Inferior parietal cortex (tissue), 1 donor: ENCODE measurements around the gene AGAP1.

Experiments used
- DNase-seq: peaks from one replicate; pipeline ENCODE4 v3.0.0-alpha.2; 2016; ENCODE audit errors: extremely low spot score

AGAP1 gene

DNA sequence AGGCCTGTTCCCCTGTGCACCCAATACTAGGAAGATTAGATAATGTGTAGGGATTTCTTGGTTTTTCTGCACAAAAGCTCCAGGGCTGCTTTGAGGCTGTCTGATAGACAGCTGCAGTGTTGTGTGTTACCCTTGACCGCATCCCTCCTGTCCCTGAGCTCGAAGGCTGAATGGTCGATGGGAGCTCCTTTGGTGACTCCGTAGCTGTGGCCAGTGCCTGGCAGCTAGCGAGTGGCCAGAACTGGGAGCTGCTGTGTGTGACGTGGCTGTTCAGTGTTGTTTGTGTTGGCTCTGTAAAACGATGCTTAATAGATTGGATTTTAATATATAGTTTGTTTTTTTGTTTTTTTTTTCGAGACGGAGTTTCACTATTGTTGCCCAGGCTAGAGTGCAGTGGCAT lies 170.0 kb downstream of the AGAP1 start:
- peak; percentile 20 for DNase-seq

DNA sequence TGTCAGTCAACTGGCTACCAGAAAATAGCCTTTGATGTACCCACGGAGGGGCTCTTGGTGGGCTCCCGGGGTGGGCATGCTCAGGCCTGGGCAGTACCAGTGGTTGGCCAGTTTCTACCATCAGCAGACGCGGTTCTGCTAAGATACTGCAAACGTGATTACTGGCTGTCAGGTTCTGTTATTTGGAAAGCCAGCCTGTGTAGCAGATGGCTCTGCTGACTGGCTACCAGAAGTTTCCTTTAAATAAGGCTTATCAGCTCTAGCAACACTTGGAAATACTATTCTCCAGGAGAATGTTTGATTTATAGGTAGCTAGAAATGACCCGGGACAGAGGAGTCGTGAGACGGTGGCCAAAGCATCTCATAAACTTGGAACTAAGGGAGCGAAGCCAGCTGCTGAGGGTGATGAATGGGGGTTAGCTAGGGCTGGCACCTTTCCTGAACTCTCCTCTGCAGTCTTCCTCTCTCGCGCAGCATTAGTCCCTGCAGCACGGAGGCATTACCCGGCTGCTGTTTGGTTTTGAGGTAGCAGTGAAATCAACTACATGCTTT lies 171.9 kb downstream of the AGAP1 start:
- DNase-seq: peak; percentile 38

DNA sequence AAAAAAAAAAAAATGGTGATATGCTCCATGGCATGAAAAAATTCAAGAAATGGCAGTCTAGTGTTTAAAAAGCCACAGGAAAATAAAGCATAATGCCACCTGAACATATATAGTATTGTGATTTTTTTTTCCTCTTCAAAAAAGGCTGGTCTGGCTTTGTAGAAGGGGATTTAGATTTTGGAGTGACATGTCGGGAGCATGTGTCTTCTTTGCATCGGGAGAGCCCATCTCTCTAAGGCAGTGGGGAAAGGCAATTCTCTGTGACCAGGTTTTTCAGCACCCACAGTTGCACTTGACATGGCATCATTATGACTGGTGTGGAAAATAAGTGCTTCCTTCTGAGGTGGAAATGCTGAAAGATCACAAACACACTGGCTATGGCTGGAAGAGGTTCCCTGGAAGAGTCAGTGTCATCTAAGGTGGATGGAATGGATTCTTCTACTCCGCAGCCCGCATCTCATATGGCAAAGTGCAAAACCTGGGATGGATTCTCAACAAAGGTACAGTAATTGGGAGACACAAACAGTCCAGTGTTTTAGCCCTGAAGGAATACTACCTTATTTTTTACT lies 172.5 kb downstream of the AGAP1 start:
- DNase-seq: peak; percentile 85

DNA sequence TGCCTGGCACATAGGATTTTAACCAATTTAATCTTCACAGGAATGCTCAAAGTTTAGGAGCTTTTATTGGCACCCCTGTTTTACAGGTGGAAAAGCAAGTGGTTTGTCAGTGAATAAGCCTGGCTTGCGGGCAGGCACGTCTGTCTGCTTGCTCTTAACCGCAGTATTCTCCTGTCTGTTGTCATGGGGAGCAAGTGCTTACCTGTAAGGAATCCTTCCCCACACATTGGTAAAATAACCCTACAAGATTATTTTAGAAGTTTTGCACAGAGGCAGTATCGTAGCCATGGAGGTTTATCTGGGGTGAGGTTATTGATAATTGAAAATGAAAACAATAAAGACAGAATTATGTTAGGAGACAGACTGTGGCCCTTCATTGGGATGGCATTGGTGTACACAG lies 174.9 kb downstream of the AGAP1 start:
- no peak for DNase-seq

DNA sequence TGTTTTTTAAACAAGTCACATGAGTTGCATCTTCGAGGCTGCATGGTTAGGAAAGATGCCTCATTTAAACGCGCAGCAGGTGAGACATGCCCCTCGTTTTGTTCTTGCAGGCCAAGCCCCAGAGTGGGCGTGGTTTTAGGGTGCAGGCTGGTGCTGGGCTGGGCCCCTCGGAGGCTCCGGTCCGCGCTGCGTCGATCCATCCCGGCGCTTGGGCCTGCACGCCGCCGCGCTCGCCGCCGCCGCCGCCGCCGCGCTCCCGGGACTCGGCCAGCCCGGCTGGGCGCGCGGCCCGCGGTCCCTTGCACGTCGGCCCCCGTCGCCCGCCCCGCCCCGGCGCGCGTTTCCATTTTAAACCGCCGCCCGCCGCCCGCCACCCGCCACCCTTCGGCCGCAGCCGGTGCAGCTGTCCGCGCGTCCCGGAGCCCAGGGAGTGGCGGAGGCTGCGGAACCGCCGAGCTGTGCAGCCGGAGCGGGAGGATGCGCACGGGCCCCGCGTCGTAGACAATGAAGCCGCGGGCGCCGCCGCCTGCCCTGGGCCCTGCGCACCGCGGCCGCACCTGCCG lies 175.5 kb downstream of the AGAP1 start:
- DNase-seq: peak; percentile 55

DNA sequence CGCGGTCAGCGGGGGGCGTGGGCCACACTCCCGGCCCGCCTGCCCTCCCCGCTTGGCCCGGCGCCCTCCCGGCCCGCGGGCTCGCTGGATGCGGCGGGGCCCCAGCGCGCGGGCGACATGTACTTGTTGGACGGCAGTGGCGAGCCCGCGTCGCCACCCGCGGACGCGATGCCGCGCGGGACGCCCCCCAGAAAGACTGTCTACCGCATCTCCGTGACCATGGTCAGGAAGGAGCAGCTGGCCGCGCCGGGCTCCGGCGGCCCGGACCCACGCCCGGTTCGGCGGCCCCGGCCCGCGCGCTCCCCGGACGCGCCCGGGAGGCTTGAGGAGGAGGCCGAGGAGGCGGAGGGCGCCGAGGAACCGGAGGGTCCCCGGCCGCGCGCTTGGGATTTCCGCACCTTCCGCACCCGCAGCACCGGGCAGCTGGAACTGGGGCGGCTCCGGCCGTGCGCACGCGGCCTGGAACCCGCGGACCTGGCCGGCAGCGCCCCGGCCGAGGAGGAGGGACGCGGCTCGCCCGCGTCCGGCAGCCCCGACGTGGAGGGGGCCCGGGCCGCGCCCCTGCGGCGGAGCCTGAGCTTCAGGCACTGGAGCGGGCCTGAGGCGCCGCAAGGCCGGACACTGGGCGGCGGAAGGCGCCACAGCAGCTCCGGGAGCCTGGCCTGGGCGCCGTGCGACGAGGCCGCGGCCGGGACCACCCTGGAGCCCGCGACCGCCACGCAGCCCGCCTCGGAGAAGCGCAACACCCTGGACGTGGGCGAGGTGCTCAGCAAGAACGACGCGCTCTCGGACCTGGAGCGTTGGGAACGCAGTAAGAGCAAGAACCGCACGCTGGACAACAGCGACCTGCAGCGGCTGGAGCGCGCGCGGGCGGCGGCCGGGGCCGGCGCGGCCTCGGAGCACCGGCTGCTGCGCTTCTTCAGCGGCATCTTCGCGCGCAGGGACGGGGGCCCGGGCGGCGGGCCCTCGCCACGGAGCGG lies 176.4 kb downstream of the AGAP1 start:
- DNase-seq: no peak

DNA sequence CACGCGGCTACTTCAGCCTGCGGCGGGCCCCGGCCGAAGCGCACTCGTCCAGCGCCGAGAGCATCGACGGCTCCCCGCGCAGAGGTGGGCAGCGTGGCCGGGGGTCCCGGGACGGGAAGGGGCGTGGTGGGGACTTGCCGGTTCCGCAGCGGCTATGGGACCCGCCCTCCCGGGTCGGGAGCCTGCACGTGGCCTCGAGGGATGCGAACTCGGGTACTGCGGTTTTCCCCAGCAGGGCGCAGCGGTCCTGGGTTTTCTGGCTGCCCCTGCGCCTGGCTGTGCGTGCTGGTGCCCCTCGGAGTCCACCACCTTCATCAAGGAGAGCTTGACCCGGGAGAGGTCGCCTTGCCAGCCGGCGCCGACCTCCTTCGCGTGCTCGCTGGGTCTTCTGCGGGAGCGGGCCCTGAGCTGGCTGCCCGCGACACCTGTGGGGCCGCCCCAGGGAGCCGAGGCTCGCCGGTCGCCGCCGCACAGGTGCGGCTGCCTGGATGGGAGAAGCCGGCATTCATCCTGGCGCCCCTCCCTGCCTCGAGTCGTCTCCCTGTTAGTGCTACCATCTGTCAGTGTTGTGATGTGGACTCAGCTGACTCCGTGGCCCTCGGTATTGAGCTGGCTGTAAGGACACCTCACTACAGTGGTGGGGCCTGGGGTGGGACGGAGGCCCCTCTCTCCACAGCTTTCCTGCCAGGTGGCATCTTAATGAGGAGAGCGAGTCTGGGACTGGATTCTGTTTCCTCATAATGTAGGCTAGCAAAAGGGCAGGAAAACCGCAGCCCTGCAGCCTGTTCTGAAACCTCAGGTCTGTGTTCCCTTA lies 177.3 kb downstream of the AGAP1 start:
- no peak for DNase-seq

DNA sequence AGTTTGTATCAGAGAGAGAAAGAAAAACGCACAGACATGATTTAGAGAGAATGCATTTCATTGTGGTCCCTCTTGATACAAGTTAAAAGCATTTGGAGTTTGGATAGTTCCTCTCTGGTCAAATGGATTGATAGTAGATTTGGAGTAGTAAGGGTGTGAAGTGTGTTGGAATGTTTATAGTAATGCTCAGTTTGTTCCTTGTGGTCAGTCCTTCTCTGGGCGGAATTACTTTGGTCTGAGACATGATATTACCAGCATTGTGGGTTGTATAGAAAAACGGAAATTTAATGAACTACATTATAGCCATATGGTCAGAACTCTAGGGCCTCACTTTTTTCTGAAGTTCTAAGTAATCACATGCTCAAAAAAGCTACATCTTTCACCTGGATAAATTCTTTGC lies 178.9 kb downstream of the AGAP1 start:
- no peak for DNase-seq

DNA sequence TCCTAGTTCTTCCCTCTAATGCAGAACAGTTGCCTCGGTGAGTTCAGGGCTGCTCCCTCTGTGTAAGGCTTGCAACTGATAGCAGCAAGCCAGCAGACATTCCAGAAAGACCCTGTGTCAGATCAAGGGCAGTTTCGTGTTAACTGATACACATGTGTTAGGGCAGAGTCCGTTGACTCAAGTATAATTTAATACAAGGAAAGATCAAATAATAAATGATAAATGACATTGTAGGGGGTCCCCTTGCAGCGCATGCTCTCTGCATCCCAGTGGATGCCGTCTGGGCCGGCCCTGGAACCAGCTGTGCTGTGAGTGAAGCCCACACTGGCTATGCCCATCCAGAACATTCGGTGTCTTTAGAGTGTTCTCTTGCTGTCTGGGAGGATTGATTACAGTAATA lies 180.3 kb downstream of the AGAP1 start:
- DNase-seq: no peak

DNA sequence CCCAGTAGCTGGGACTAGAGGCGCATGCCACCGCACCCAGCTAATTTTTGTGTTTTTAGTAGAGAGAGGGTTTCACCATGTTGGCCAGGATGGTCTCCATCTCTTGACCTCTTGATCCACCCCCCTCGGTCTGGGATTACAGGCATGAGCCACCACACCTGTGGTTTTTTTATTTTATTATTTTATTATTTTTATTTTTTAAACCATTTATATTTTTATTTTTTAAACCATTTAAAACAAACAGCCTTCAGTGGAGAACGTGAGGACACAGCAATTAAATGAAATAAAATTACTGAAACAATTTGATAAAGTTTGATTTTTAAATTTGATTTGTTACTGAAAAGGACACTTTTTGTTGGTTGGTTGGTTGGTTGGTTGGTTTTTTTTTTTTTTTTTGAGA lies 181.0 kb downstream of the AGAP1 start:
- DNase-seq: no peak

DNA sequence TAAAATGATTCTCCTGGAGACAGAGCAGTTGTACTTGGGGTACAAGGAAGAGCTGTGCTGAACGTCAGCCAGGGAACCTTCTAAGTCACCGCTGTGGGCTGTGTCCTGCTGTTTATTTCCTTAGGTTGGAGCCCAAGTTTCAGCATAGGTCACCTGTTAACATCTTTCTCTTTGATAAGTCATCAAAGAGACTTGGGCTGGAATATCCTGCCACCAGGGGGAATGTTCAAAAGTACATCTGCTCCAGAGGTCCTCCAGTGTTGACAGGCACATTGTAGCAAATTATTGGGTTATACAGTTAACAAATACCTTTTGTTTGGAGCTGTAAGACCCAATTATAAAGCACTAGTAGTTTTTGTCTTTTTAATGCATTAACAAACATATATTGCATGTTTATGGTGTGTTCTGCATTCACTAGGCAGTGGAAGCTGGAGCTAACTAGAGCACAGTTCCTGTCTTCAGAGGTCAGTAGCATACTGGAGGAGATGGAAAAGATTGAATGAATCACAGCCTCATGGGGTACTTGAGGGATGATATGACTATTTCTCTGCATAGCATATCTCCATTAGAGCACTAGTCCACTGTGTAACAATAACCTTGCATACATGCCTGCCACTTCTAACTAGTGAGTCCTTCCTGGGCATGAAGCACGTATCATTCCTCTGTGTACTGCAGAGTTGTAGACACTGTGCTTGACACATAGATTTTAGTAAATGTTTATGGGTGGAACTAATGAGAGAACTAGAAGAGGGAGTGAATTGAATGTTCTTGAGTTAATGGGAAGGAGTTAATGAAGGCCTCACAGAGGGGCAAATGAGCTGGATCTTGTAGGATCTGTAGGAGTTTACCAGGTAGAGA lies 182.1 kb downstream of the AGAP1 start:
- DNase-seq: no peak

DNA sequence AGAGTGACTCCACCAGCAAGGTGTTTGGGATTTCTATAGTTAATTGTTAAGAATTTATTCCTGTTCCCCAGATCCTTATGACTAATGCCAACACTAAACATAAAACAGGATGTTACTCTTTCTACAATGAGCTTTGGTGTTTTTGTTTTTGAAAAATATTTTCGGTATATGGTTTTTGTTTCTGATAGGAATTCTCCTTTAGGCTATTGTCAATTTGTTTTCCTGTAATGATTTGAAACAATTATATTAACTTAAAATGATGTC lies 182.6 kb downstream of the AGAP1 start:
- no peak for DNase-seq

DNA sequence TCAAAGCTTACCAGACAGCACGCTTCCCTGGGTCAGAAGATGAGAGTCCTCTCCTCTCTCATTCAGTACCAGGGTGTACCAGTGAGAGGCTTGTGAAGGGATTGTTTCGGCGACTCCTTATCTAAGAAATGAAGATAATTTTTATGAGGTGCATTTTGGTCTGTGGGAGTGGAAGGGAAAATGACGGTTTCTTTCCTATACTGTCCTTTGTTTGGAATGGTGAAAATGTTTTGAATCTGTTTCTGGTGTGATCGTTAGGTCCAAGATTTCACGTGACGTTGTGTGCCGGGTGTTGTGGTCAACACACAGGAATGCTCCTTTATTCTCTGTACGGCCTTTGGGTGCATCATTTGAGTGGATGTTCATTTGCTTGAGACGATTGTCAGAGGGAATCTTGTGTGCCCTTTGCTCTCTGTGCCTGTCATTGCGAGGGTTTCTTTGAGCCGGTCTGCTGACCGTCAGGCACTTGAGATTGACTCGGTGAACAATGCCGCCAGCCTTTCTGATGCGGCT lies 183.5 kb downstream of the AGAP1 start:
- DNase-seq: peak; percentile 19

DNA sequence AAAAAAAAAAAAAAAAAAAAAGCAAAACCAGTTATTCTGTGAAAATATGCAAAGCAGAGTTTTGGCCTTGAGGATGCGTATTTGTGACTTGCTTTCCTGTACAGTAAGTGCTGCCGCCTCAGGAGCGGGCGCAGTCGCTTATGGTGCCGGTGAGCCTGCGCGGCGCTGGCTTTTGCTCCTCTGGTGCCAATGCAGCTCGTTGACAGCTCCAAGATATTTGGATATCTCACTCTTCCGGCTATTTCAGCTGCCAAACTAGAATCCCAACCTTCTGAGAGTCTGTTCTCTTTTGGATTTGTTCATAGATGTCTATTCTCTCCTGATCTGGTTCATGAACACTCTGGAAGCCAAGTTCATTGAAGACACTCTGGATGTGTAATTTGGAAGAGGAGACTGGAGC lies 184.1 kb downstream of the AGAP1 start:
- DNase-seq: peak; percentile 28

DNA sequence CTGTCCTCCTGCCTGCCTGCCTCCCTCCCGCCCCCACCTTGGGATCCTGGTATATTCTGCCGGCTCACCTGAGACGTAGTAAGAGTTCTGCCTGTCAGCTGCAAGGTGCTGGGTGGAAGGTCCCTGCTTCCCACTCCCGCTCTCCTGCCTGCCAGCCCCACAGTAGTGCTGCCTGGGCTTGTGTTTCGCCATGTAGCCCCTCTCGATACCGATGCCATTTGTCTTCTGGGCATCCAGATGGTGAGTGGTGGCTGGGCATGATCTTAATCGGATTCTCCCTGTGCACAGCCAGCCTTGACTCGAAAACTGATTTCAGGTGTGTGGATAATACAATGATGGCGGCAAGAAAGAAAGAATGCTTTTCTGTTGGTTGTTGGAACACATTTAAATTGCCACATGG lies 184.9 kb downstream of the AGAP1 start:
- DNase-seq: no peak

DNA sequence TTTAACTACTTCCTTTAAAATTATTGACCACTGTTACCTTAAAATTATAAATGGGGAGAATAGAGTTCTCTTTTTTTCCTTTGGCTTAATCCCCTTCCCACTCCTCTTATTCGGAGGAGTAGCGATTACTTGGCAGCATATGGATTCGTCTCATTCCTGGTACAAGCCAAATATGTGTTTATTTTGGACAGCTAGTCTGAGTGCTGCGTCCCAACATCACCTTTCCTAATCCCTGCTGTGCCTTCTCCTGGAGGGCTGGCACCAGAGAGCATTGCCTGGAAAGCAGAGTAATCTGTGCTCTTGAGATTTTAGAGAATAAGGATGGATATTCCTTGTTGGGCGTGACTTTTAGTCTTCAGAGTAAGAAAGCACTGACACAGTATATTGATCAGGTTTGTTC lies 185.6 kb downstream of the AGAP1 start:
- no peak for DNase-seq

DNA sequence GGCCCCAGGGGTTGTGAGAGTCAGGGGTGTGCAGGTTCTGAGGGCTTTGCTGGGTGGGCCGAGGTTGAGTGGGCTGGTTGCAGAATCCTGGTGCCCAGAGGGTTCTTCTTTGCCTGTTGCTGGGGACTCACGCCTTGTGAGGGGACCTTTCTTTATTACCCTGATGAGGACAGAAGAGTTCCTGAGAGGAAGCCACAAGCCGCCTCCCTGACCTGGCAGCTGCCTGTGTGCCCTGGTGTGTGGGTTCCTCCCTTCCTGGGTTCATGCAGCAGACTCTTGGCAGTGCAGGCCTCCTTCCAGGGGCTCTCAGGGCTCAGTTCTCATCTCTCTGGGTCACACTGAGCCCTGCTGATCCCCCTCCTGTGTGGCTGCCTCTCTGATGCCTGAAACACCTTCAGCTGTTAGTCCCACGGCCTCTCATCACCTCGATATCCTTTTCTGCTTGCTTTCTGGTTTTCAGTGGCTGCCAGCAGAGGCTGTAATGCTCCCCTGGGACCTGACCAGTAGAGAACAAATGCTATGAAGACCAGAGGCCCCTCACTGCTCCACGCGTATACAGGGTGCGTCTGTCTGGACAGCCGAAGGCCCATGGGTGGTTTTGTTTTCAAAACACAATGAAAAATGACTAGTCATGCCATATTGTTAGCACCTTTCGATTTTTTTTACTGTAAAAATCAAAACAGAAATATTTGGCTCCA lies 191.3 kb downstream of the AGAP1 start:
- DNase-seq: no peak

DNA sequence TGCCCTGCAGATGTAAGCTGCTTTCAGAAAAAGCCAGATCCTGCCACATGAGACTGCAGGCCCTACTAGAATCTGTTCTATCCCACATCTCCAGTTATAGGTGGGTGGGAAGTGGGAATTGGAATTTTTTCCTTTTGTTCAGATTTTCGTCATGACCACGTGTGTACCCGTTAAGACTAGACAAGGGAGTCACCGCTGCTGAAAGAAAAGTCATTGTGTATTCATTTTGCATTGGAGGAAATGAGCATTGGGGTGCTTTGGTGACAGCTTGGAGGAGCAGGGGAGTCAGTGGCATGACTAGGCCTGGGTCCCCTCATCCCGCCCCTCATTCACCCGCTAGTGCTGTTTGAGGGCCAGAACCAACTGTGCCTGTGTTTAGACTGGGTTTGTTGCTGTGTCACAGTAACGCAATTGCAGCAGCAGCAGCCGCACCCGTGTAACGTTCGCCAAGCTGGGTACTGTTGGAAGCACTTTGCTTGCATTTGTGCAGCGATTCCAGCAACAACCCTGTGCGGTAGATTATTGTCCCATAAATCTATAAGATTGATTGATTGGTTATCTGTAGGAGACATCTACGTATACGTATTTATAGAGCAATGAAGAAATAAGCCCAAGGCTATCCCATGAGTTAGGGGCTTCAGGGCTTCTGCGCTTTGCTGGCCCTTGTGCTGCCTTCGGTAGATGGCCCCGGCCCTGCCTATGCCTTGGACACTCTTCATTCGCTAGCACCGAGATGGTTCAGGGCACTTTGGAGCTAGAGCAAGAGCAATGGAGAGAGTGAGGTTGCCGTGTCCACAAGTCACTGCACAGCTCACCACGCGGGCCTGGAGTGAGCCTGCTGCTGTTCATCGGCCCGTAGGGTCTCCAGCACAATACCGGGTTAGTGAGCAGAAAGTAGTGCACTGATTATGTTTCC lies 194.9 kb downstream of the AGAP1 start:
- DNase-seq: no peak

DNA sequence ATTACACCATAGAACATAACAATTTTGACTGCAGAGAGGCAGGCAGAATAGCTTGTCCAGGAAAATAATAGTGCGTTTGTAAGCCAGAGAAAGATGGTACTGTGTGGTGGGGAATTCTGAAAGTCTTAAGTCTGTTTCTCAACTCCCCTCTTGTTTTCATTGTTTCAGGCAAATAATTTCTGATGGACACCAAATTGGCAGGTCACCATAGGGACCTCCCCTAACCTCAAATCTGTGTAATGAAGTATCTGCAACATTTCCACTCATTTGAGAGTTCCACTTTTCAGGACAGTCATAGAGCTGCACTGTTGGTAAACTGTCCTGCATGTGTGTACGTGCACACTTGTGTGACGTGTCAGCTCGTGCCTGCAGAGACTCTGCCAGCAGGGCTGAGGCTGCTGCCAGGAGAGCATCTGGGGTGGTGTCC lies 195.6 kb downstream of the AGAP1 start:
- DNase-seq: peak; percentile 44
